Neural cell (in vitro differentiated cells): Measurements from ENCODE around the gene ST6GAL1.

Source experiments
- EP300 ChIP-seq: fragments of 450-650 bp; conservative IDR thresholded peaks from 2 replicates; pipeline ENCODE4 v1.6.1; 2014; ENCODE audit warnings: antibody characterized with exemption, mild to moderate bottlenecking, moderate library complexity; ENCODE audit not compliant: poor library complexity, severe bottlenecking
- EZH2 ChIP-seq: fragments of 200-600, 300-800 bp; shearing (Covaris generic), sonication (generic); IDR thresholded peaks from 2 replicates; pipeline ENCODE4 v1.6.1; 2014; ENCODE audit warnings: antibody characterized with exemption, low read length, borderline replicate concordance, mild to moderate bottlenecking; ENCODE audit not compliant: insufficient read depth, poor library complexity, severe bottlenecking
- POLR2AphosphoS5 ChIP-seq: IDR thresholded peaks from 2 replicates; pipeline ENCODE4 v1.6.1; 2012
- RAD21 ChIP-seq: fragments of 450-650 bp; conservative IDR thresholded peaks from 2 replicates; pipeline ENCODE4 v1.6.1; 2014; ENCODE audit warnings: antibody characterized with exemption, mild to moderate bottlenecking, moderate library complexity
- REST ChIP-seq: IDR thresholded peaks from 2 replicates; pipeline ENCODE4 v1.6.1; 2012; ENCODE audit warnings: borderline replicate concordance
- SMC3 ChIP-seq: fragments of 450-650 bp; conservative IDR thresholded peaks from 2 replicates; pipeline ENCODE4 v1.6.1; 2014; ENCODE audit warnings: antibody characterized with exemption, mild to moderate bottlenecking, moderate library complexity; ENCODE audit not compliant: poor library complexity
- TAF1 ChIP-seq: IDR thresholded peaks from 2 replicates; pipeline ENCODE4 v1.6.1; 2012; ENCODE audit warnings: low read depth
- TF ChIP-seq, protein P1 (sequence below): fragments of 450-650 bp; IDR thresholded peaks from 2 replicates; pipeline ENCODE4 v1.5.1; 2014; ENCODE audit warnings: antibody characterized with exemption, mild to moderate bottlenecking, moderate library complexity; ENCODE audit not compliant: poor library complexity, severe bottlenecking

GRCh38 chr3:187073581-187074098 lies 143.3 kb downstream of the ST6GAL1 start:
- TF ChIP-seq, protein P1, sequence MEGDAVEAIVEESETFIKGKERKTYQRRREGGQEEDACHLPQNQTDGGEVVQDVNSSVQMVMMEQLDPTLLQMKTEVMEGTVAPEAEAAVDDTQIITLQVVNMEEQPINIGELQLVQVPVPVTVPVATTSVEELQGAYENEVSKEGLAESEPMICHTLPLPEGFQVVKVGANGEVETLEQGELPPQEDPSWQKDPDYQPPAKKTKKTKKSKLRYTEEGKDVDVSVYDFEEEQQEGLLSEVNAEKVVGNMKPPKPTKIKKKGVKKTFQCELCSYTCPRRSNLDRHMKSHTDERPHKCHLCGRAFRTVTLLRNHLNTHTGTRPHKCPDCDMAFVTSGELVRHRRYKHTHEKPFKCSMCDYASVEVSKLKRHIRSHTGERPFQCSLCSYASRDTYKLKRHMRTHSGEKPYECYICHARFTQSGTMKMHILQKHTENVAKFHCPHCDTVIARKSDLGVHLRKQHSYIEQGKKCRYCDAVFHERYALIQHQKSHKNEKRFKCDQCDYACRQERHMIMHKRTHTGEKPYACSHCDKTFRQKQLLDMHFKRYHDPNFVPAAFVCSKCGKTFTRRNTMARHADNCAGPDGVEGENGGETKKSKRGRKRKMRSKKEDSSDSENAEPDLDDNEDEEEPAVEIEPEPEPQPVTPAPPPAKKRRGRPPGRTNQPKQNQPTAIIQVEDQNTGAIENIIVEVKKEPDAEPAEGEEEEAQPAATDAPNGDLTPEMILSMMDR: no peak
- TF ChIP-seq POLR2AphosphoS5: no peak
- no peak for TF ChIP-seq RAD21
- no peak for TF ChIP-seq EZH2
- TF ChIP-seq TAF1: no peak
- no peak for TF ChIP-seq EP300
- no peak for TF ChIP-seq REST
- TF ChIP-seq SMC3: no peak
